Ramos (cell line): Measurements from ENCODE around the gene SETD7.
"Not testable (repeated sequence)": the region's sequence is repeated elsewhere in the genome, so short reads cannot be mapped to it uniquely, and the experiment has no call there.

Source experiments
- in situ Hi-C: fragments of 300-500 bp; cut with MboI; formaldehyde crosslinking; loops from one replicate; pipeline ENCODE4 v1.14.3; 2022; ENCODE audit warnings: low sequenced_read_pairs; ENCODE audit not compliant: unreplicated experiment

SETD7 gene

DNA sequence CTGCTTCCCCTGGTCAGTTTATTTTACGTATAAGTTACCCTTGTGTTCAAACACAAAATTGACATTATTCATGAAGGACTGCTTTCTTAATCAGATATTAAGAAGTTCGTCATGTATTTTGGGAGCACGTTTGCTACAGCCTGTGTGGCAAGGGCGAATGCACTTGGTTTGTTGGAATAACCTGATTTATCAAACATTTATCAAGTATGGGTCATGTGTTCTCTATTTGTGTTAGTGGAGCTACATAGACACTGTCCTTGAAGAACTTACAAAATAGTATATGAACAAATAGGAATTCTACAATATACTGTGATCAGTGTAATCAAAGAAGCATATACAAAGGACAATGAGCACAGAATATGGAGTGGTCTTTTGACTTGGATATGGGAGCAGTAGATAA, 79.7 kb downstream of the SETD7 start:
- in situ Hi-C loops: no loop called here

DNA sequence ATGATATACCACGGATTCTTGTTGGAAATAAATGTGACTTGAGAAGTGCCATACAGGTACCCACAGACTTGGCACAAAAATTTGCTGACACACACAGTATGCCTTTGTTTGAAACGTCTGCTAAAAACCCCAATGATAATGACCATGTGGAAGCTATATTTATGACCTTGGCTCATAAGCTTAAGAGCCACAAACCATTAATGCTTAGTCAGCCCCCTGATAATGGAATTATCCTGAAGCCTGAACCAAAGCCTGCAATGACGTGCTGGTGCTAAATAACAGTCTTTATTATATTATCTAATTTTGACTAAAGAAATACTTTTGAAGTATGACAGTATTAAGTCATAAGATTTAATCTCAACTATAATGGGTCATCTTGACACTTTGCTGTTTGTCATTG, 83.2 kb downstream of the SETD7 start:
- in situ Hi-C loops: no loop called here

DNA sequence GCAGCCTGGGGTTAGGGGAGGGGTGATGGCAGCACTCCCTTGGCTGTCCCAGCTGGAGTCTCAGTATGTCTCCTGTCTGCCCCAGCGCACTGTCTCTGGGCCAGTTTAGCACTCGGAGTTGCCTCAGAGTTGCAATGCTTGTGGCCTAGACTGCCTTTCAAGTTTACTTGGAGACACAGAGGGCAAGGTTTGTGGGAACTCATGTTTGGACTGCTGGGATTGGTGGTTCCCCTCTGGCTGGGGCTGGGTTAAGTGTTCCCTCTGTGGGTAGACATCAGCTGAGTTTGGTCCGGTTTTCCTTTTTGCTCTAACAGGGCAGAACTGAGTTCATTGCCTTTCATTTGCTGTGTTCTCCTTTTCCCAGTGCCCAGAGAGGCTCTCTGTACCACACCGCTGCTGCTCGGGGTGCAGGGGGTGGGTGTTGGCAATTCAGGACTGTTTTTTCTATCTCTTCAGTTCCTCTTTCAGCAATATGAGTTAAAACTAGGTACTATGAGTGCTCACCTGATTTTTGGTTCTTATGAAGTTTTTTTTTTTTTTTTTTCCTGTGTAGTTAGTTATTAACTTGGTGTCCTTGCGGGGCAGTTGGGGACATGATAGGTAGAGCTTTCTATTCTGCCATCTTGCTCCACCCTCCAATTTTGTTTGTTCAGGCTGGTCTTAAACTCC, 84.9 kb downstream of the SETD7 start:
- in situ Hi-C loops: no loop called here

DNA sequence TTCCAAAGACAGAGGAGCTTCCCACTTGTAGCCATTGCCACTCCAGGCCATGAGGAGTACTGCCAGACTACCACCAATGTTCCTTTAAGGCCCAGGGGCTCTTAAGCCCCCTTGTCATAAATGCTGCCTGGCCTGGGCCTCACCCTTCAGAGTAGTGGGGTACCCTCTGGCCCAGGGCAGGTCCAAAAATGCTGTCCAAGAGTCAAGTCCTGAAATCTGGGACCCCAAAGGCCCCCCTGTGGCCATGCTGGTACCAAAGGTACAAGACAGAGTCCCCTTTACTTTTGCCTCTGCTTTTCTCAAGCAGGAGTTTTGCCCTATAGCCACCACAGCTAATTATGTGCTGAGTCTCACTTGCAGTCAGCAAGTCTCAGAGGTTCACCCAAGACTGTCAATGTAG, 85.7 kb downstream of the SETD7 start:
- in situ Hi-C loops: no loop called here

DNA sequence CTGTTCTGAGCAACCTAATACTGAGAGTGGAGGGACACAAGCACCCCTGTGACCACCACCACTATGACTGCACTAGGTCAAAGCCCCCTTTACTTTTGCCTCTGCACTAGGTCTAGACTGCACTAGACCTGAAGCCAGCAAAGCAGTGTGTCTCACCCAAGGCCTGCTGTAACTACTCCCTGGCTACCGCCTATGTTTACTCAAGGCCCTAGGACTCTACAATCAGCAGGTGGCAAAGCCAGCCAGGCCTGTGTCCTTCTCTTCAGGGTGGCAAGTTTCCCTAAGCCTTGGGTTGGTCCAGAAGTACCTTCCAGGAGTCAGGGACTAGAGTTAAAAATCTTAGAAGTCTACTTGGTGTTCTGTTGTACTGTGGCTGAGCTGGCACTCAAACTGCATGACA, 86.2 kb downstream of the SETD7 start:
- in situ Hi-C loops: no loop called here

DNA sequence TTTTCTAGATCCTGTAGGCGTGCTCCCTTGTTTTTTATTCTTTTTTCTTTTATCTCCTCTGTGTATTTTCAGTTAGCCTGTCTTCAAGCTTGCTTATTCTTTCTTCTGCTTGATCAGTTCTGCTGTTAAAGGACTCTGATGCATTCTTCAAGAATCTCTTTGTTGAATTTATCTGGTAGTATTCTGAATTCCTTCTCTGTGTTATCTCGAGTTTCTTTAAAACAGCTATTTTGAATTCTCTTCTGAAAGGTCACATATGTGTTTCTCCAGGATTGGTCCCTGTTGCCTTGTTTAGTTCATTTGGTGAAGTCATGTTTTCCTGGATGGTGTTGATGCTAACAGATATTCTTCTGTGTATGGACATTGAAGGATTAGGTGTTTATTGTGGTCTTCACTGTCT, 86.8 kb downstream of the SETD7 start:
- in situ Hi-C loops: no loop called here

DNA sequence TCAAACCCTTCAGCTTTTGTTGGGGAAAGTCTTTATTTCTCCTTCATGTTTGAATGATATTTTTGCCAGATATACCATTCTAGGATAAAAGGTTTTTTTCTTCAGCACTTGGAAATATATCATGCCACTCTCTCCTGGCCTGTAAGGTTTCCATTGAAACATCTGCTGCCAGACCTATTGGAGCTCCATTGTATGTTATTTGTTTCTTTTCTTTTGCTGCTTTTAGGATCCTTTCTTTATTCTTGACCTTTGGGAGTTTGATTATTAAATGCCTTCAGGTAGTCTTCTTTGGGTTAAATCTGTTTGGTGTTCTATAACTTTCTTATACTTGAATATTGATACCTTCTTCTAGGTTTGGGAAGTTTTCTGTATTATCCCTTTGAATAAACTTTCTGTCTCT, 87.3 kb downstream of the SETD7 start:
- in situ Hi-C loops: not testable (repeated sequence)

DNA sequence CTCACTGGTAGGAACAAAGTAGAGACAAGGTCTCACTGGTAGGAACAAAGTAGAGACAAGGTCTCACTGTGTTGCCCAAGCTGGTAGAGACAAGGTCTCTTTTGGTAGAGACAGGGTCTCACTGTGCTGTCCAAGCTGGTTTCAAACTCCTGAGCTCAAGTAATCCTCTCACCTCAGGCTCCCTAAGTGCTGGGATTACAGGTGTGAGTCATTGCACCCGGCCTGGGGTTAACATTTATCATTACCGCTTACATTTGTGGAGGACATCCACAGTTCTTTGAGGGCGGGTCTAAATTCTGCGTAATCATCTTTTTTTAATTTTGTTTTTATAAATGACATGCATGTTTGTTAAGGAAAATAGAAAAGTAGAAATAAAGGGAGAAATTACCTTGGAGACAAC, 90.1 kb downstream of the SETD7 start:
- in situ Hi-C loops: no loop called here

DNA sequence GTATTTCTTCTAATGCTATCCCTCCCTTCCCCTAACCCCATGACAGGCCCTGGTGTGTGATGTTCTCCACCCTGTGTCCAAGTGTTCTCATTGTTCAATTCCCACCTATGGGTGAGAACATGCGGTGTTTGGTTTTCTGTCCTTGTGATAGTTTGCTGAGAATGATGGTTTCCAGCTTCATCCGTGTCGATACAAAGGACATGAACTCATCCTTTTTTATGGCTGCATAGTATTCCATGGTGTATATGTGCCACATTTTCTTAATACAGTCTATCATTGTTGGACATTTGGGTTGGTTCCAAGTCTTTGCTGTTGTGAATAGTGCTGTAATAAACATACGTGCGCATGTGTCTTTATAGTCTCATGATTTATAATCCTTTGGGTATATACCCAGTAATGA, 91.5 kb downstream of the SETD7 start:
- in situ Hi-C loops: not testable (repeated sequence)

DNA sequence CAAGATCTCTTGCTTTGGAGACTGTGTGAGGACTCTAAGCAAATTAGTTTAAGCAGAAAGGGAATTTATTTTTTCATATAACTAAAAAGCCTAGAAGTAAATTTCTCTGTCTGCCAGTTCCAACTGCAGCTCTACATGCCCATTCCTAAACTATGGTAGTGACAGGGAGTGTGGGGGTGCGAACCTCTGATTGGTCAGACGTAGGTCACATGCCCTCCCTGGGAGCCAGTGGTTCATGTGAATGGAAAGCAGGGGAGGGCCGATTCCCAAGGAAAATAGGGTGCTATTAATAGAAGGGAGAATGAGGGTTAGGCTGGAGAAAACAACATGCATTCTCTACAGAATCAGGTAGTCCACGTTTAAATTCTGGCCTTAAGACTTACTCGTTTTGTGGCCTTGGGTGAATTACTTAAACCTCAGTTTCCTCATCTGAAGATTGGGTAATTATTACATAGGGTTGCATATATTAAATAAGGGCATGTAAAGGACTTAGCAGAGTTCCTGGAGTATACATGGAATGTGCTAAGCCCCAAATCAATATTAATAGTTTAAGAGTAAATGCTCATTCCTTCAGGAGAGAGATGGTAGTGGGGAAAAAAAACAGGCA, 94.9 kb downstream of the SETD7 start:
- in situ Hi-C loops: no loop called here

DNA sequence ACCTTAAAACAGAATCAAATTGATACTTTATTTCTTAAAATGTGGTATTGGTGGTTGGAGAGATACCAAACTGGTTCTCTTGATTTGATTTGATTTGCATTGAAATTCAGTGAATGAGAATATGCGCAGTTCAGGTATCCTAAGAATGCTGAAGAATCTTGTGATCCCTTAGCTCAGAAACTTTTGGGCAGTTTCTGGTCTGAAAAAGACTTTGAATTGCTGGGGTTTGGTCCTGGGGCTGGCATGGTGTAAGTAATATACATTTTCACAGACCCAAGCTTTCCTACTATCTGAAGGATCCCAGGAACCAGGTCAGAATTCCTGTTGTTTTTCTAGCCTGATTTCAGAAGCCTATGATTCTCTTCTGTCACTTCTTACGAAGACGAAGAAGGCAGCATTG, 95.5 kb downstream of the SETD7 start:
- in situ Hi-C loops: no loop called here

DNA sequence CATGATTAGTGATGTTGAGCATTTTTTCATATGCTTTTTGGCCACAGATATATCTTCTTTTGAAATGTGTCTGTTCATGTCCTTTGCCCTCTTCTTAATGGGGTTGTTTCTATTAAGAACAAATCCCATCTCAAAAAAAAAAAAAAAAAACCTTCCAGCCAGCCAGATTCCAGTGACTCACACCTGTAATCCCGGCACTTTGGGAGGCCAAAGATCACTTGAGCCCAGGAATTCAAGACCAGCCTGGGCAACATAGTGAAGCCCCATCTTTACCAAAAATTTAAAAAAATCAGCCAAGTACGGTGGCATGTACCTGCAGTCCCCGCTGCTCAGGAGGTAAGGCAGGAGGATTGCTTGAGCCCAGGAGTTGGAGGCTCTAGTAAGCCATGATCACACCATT, 97.0 kb downstream of the SETD7 start:
- in situ Hi-C loops: no loop called here

DNA sequence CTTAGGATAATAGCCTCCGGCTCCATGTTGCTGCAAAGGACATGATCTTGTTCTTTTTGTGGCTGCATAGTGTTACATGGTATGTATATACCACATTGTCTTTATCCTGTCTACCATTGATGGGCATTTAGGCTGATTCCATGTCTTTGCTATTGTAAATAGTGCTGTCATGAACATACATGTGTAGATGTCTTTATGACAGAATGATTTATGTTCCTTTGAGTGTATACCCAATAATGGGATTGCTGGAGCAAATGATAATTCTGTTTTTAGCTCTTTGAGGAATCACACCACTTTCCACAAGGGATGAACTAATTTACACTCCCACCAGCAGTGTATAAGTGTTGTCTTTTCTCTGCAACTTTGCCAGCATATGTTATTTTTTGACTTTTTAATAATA, 97.5 kb downstream of the SETD7 start:
- in situ Hi-C loops: no loop called here

DNA sequence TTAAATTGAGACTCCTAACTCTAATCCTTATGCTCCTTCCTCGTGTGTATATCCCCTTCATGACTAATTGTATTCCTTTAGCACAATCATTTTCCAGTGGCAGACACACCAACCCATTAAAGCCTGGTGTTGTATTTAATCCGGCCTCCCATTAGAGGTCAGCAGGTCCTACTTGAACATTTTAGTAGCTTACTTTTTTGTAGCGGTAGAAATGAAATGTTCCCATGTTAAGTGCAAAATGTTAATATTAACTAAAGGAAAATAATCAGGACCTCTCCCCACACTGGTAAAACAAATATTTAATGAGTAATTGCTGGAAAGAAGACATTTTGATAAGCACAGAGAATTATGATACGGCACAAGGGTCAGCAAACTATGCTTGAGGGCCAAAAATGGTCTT, 98.7 kb downstream of the SETD7 start:
- in situ Hi-C loops: no loop called here

DNA sequence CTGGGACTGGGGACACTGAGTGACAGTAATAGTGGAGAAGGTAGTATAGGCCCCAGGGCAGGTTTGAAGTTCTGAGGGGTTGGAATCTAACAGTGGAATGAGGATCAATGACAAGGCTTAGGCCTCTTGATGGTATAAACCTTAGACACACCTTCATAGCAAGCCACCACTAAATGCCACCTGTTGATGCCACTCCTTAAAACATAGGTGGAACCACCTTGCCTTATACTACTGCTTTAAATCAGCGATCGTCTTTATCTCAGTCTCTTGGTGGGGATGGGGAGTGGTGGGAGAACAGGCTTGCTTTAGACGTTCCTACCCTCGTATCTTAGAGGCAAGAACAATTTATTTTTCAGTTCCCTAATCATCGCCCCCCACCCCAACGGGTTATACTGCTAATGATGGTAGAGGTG, 100.9 kb downstream of the SETD7 start:
- in situ Hi-C loops: no loop called here

DNA sequence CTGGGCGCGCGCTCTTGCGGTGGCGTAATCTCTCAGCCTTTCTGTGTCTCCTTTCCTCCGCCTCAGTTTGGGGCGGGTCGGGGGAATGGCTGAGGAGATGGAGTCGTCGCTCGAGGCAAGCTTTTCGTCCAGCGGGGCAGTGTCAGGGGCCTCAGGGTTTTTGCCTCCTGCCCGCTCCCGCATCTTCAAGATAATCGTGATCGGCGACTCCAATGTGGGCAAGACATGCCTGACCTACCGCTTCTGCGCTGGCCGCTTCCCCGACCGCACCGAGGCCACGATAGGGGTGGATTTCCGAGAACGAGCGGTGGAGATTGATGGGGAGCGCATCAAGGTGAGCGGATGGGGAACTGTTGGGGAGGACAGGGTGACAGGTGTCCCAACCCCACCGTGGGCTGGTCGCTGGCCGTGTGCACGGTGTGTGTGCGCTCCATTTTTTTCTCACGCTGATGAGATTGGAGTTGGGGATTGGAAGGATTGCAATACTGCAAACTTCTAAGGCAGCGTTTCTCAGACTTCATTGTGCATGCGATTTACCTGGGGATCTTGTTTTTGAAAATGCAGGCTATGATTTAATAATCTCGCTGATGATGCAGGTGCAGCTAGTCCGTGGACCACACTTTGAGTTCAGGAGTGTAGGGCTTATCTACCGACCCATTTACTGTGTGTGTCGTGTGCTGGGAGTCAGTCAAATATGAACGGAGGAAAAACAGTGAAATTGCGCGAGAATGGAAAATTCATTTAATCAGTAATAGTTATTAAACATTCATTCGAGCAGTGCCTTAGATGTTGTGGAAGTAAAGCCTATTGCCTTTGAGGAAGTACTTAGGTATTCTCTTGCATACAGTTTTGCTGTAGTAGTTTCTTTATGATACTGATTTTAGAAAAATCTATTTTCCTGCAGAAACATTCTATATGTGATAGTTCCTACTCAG, 101.6 kb downstream of the SETD7 start, which contains the start of gene RAB33B:
Gene RAB33B (plus strand): TSS at position 11 of the 935 bp plus-strand sequence. CDS start 75 bp downstream, at position 86.
- in situ Hi-C loops: no loop called here

DNA sequence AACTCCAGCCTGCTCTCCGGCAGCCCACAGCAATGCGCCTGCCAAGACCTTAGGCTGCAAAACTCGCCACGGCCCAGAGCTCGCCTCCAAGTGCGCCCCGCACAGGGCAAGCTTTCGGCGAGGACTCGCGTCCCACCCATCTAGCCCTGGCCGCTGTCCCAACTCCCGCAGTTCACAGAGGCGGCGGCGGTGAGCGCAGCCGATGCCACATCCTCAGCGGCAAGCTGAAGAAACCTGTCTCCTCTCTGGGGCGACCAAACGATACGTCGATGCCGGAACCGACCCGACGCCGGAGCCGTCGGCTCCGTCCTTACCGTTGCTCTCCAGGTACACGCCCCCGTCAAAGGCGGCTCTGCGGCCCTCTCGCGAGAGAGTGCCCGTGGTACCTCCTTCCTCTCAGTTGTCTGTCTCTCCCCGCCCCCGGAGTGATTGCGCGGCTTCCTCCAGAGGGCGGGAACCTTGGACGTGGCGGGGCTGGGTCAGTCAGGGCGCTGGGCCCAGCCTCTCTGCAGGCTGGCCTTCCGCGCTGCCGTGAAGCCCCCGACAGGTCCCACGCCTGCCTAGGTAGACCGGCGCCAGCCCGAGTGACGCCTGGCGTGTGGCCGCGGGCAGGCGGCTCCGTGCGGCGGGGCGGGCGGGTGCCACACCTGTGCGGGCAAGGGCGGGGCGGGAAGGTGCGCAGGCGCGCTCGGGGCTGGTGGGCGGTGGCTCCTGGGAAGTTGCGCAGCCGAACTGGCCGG, 102.5 kb downstream of the SETD7 start:
- in situ Hi-C loops: no loop called here

DNA sequence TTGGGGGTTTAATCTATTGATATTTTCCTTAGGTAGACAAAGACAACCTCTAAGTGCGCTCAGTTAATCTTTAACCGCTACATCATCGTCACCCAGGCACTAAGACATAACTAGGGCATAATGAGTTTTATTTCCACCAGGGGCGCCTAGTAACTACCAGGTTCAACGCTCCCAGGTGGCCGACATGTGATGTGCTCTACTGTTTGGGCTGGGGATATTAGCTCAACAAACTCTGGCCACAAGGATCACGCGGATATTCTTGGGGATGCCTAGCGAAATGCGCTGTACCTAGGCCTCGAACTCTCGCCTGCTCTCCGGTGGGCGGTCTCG, 103.0 kb downstream of the SETD7 start:
- in situ Hi-C loops: no loop called here

DNA sequence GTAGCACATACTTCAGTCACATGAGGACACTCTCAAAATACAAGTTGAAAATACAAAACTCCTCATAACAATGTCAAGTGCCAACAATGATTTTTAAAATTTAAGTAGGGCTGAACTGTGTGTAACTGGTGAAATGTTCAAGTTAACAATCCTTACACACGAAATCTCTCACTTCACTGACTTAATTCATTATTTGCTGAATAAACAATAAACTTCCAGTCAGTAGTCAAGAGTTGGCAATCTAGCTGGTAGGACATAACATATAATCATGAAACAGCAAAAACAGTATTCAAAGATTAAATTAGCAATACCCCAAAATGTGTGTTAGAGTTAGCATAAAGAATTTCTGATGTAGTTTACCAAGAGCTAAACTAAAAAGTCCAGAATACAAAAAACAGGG, 104.0 kb downstream of the SETD7 start:
- in situ Hi-C loops: no loop called here

DNA sequence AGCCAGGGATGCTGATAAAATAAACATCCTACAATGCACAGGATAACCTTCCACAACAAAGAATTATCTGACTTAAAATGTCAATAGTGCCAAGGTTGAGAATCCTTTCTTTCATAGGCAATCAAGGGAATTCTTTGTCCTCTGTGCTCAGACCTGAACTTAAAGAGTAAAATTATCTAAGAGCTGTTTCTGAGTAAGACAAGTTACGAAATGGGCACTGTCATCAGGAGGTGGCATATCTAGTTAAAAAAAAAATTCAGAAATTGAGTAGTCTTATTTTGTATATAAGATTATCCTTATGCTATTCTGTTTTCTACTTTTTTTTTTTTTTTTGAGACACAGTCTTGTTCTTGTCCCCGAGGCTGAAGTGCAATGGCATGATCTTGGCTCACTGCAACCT, 105.4 kb downstream of the SETD7 start:
- in situ Hi-C loops: no loop called here

DNA sequence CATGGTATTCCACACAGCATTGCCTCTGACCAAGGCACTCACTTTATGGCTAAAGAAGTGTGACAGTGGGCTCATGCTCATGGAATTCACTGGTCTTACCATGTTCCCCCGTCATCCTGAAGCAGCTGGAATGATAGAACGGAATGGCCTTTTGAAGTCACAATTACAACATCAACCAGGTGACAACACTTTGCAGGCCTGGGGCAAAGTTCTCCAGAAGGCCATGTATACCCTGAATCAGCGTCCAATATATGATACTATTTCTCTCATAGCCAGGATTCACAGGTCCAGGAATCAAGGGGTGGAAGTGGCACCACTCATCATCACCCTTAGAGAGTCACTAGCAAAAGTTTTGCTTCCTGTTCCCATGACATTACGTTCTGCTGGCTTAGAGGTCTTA, 108.9 kb downstream of the SETD7 start:
- in situ Hi-C loops: not testable (repeated sequence)
